Fibroblast of lung (primary cell): ENCODE results near the gene RRAD.

Experiments used
- CTCF ChIP-seq, 2 donors: IDR thresholded peaks in 1 of 2; conservative IDR thresholded peaks in 1 of 2; 1 replicate in 1 of 2; 2 replicates in 1 of 2; pipeline ENCODE4 v1.5.1; 2011 to 2012; ENCODE audit warnings: low read length in 2 of 2, control low read depth in 1 of 2, inconsistent platforms in 1 of 2, low read depth in 1 of 2, mild to moderate bottlenecking in 1 of 2
- EZH2 ChIP-seq: IDR thresholded peaks from 2 replicates; pipeline ENCODE4 v1.5.1; 2012; ENCODE audit warnings: low read length, control low read depth, mild to moderate bottlenecking; ENCODE audit errors: missing control alignments

DNA sequence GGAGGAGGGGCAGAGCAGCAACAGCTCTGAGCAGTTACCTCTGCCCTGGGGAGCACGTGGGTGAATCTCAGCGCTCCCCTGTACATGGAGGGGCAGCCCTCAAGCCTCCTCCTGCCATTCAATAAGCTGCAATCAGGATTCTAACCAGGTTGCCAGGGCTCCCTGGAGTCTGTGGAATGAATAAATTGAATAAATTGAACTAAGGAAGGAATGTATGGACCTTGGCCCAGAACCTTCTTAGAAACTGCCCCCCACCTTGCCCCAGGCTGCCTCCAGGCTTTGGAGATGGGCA is 5.1 kb downstream of the RRAD start:
- no peak for TF ChIP-seq EZH2
- TF ChIP-seq CTCF (conservative IDR thresholded peaks at IDR 0.05 in 1 of 2, IDR thresholded peaks at IDR 0.05 in 1 of 2; ENCODE audit: low read depth in 1 of 2, low read length in 2 of 2): no peak
